Activated CD4-positive, CD25-positive, alpha-beta regulatory T cell treated with anti-CD3 and anti-CD28 coated beads, Interleukin-2, amount 50 U/mL, for 72 hours (primary cell): Measurements from ENCODE around the gene SLC5A3.

Experiments
- DNase-seq: peaks from one replicate; pipeline ENCODE4 v3.0.0; 2021

The SLC5A3 gene

DNA sequence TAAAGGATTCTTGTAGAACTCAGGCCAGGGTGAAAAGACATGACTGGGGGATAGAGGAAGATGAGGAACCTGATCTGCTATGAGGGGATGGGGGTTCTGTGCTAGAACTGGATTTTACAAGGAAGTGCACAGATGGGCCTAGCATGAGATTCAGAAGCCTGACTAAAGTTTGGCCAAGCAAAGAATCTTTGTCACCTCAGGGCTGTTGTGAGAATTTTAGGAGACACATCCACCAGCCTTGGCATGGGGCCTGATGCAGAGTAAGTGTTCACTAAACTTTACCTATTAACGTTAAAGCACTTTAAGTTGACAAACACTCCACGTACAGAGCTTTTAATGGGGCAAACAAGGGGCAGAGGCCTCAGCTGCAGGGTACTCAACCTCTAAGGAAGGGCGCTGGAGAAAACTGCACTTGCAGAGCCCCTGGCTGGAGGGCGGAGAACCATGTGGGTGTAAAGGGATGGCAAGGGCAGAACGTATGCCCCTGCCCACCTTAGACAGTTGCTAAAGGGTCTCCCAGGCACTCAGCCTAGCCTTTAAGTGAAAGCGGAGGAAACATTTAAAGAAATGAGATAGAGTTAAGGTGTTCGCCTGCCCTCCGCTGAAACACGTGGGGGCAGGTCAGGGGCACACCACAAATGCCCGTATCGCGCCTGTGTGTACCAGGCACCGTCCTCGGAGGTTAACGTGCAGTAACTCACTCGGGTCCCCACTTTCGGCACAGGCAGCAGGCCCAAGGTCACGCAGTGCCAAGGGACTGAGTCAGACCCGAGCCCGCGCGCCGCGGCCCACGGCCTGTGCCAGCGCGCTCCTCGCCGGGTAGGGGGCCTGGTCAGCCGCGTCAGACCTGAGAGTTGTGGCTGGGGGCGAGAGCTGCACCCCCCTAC, 990 bp upstream of the SLC5A3 start:
- DNase-seq: no peak

- no peak for DNase-seq
Observed at GRCh38 chr21:34073749-34074282, 438 bp downstream of the SLC5A3 start.

DNA sequence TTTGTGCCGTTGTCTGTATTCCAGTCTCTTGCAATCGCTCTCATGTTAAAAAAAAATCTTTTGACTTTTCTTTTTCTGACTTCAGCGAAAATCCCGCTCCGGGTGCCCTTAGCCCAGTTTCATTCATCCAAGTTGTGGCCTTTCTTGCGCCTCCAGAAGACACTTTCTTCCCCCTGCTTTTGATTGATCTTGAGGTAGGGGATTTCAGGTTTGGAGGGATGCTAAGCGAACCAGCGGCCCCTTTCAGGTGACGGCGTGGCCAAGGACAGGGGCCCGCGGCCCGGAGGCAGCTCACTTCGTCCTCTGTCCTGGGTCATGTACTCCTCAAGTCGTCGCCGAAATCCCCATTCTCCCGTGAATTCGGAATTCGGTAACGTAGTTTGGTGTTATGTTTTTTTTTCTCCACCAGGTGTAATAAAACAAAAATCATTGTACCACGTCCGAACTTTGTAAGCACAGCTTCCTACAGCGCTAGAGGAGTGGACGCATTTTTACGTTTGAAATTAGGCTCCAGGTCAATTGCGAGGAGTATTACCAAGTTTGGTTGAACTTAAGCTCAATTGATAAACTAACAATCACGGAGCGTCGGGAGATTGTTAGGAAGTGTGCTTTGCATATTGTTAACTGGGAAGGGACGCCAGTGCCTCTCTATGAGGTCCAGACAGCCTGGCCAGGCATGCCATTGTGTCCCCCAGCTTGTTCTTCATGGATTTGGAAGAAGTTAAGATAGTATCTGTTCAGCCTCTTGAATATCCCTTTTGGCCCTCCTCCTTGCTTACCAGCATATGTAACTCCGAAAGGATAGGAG, 1.1 kb downstream of the SLC5A3 start:
- DNase-seq: no peak

- DNase-seq: no peak
Observed at GRCh38 chr21:34075091-34075425, 1.7 kb downstream of the SLC5A3 start.

DNA sequence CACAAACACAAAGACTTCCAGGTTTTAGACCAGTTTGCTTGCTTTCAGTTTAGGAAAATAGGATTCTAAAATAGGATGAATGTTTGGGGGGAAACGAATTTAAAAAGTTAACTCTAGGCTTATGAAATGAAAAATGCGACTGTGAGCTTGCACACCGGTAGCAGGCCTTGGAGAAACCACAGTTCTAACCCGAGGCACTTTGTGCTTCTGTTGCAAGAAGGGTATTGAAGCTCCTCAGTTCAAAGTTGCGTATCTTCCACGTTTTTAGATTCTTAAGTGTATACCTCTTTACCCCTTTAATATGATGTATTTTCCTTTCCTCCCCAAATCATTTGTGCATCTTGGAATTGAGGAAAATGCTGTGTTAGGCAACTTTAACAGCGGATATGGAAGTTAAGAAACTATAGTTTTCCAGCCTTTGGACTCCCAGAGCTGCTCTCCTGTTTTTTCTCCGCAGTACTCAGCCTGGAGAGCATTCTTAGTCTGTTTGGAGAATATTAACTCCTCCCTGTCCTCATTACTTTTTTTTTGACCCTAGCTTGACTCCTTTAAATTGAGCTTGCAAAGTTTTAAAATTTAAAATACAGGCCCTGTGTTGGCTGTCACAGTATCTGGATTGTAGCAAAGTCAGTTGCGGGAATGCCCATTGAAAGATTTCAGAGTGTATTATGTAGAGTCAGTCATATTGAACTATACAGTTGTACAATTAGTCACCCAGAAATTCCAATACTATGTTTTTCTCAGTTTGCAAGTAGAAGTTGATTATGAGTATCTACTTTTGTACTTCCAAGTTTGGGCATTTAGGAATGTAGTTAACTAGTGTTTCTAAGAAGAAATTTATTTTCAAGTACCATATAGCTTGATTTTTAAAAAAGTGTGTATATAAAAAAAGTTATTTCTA, 2.6 kb downstream of the SLC5A3 start:
- no peak for DNase-seq

- no peak for DNase-seq
Observed at GRCh38 chr21:34076835-34077234, 3.5 kb downstream of the SLC5A3 start.

DNA sequence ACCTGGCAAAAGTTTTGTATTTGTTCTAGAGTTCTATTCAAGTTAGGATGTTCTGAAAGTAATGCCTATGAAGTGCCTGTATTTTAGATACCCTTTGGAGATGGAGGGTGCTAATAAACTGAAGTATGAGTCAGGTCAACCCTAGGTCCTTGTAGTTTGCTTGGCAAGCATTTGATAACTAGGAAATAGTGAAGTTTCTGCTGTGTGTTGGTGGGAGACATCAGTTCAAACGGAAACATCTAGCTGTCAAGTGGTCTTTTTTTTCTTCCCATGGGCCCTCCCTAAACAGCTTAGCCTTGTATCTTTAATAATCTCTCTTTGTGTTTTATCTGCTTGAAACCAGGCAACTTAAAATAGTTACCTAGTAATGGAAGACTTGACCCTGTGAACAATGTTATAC, 4.5 kb downstream of the SLC5A3 start:
- DNase-seq: no peak

DNA sequence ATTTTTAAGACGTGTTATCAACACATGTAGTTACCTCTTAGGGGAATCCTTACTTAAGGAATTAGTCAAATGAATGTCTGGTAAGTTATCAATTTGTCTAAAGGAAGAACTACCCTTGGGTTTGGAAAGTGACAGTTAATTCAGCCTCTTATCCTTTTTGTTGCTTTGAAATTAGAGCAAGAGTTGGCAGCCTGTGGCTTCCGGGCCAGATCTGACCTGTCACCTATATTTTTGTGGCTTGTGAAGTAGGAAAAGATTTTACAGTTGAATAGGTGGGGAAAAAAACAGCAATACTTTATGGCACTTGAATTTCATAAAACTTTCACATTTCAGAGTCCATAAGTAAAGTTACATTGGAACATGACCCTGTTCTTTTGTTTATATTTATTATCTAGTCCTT, 5.5 kb downstream of the SLC5A3 start:
- no peak for DNase-seq

DNA sequence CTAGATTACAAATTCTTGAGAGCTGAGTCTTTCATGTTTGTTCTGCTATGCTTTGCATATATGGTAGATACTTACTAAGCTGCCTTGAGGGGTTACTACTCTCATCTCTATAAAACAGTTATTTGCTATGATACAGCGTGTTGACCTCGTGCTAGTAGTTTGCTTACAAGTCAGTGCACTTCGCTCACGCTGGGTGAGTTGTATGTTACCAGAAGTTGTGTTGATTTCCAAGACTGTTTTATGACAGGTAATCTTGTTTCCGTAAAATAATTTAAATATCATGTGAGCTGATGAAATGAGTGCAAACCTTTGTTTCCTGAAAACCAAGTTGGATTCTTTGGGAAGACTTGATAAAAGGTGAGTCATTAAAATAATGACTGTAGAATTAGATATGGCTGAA, 7.3 kb downstream of the SLC5A3 start:
- DNase-seq: no peak

- no peak for DNase-seq
Observed at GRCh38 chr21:34082769-34083168, 9.4 kb downstream of the SLC5A3 start.

DNA sequence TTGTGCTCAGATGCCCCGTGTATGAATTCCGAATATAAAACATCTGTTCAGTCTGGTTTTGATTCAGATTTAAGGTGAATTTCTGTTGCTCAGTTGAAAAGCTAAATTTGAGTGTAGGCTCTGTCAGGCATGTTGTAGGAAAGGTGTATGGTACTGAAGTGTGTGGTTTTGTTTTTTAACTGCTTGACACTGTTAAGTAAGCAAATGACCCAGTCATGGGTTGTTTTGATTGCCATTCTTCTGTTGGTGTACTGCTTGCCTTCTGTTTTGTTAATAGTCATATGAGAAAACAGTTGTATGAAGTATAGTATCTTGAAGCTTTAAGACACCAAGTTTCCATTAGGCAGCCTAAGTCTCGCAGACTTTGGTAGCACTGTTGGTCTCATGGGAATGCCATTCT, 10.0 kb downstream of the SLC5A3 start:
- no peak for DNase-seq

GRCh38 chr21:34085129-34085528, 11.8 kb downstream of the SLC5A3 start:
- DNase-seq: no peak

- no peak for DNase-seq
Observed at GRCh38 chr21:34086887-34087306, 13.5 kb downstream of the SLC5A3 start.

GRCh38 chr21:34088752-34089151, 15.4 kb downstream of the SLC5A3 start:
- no peak for DNase-seq

DNA sequence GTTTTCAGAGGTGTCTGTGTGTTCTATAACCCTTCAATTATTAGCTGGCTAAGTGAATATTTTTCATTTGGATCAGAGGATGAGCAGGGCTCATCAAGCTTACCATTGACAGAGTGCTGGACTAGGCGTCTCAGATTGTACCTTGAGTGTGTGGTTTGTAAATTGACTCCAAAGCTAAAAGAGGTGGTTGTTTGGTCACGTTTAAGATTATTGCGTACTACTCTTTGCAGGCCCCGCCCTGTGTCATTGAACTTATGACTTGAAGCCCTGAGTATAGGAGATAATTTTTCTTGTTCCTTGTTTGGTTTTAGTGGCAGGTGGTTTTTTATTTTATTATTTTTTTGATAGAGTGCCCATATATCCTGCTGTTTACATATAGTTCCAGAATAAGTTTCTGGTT, 17.7 kb downstream of the SLC5A3 start:
- DNase-seq: no peak

GRCh38 chr21:34091607-34092006, 18.2 kb downstream of the SLC5A3 start:
- DNase-seq: no peak

- no peak for DNase-seq
Observed at GRCh38 chr21:34092262-34092921, 19.0 kb downstream of the SLC5A3 start.

DNA sequence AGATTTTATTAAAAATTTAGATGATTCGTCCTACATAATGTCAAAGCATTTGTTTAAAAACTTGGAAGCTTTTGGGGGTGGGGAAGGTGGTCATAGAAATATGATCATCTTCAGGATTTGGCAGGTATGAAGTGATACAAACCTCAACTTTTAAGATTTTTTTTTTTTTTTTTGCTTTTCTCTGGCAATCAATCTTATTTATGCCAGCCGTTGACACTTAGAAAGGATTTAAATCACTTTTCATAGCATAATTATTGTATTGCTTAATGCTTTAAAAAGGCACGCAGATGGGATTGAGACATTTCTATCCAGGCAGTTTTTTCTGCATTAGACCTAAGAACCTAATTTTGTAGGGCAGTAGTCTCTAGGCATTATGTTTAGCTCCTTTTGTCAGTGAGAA, 19.7 kb downstream of the SLC5A3 start:
- no peak for DNase-seq

DNA sequence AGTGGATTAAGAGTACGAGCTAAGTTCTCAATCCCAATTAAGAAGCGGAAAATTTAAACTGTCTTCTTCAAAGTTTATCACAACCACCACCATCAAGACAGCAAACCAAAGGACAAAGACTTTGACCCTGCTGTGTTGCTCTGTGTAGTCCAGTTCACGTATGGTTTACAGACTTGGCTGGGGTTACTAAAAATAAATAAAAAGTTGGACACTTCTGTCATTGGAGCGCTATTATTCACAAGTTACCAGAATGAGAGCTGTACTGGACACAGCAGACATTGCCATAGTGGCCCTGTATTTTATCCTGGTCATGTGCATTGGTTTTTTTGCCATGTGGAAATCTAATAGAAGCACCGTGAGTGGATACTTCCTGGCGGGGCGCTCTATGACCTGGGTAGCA, 21.6 kb downstream of the SLC5A3 start:
- no peak for DNase-seq

- DNase-seq: no peak
Observed at GRCh38 chr21:34097442-34097841, 24.1 kb downstream of the SLC5A3 start.

- DNase-seq: no peak
Observed at GRCh38 chr21:34100337-34100736, 27.0 kb downstream of the SLC5A3 start.

- no peak for DNase-seq
Observed at GRCh38 chr21:34100790-34101189, 27.4 kb downstream of the SLC5A3 start.
